Motor neuron (in vitro differentiated cells): ENCODE results near the gene LONRF2. TPM values are rescaled to one million over a fixed set of nuclear protein-coding genes. Genes with fewer than 3 reads are reported as not detected.
"Not testable (repeated sequence)": the region's sequence is repeated elsewhere in the genome, so short reads cannot be mapped to it uniquely, and the experiment has no call there.

Experiments
- ATAC-seq, 8 experiments: fragments of 200-7000 bp; cut with Tn5 transposase; replicated peaks in 6 of 8; 2 replicates each; pipeline ENCODE4 v1.8.0; 2021; ENCODE audit warnings: mild to moderate bottlenecking in 8 of 8, moderate library complexity in 8 of 8
- H3K27ac ChIP-seq, 2 donors: fragments of 250-450 bp; sonication (Bioruptor Pico); 2 replicates each; pipeline ENCODE4 v1.9.0; 2021; ENCODE audit warnings: antibody characterized with exemption in 2 of 2, mild to moderate bottlenecking in 2 of 2, moderate library complexity in 1 of 2
- H3K4me1 ChIP-seq, 2 donors: fragments of 250-450 bp; sonication (Bioruptor Pico); replicated peaks in 1 of 2; 2 replicates each; pipeline ENCODE4 v1.6.1; 2021; ENCODE audit warnings: antibody characterized with exemption in 2 of 2, mild to moderate bottlenecking in 2 of 2, moderate library complexity in 1 of 2
- H3K4me3 ChIP-seq, 5 donors: fragments of 250-450 bp; sonication (Bioruptor Pico); 2 replicates each; pipeline ENCODE4 v1.9.0; 2021; ENCODE audit warnings: antibody characterized with exemption in 5 of 5, mild to moderate bottlenecking in 5 of 5, moderate library complexity in 4 of 5
- WGBS, 10 experiments: fragments of 450-650 bp; shearing (Covaris generic); methylation state at CpG; one replicate each; pipeline ENCODE4 v1.0.0; 2022; 5-methylcytosine and 5-hydroxymethylcytosine counted together
- in situ Hi-C, 9 experiments: fragments of 400-800 bp; cut with MboI; loops; one replicate each; pipeline ENCODE4 v1.15.0; 2021; ENCODE audit warnings: low sequenced_read_pairs in 9 of 9, low pct_unique_long_range_greater_than_20kb in 2 of 9; ENCODE audit not compliant: unreplicated experiment in 9 of 9
- total RNA-seq, 8 experiments: library from RNA; unstranded; fragments of 300-600 nt; gene quantifications; 2 replicates each; pipeline versions ENCODE4 v1.2.3 to v1.2.4, GENCODE V29; 2022

LONRF2 gene
- total RNA-seq, 8 experiments from 2014 or later, result 0.10 to 50.5 (median 9.2) TPM

DNA sequence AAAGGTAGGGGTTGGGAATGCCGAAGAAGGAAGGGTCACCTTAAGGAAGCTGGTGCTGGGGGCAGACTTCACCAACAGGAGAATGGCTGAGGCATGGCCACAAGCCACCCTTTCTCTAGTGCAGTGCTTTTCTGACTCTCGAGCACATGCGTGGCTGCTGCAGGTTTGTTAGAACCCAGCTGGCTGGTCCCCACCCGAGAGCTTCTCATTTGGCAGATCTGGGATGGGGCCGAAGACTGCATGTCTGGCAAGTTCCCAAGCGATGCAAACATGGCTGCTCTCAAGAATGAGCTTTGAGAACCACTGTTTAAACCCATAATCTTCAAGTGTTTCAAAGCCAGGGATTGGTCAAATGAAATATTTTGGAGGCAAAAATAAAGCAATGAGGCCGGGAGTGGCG is 63.2 kb downstream of the LONRF2 start:
- Histone ChIP-seq H3K27ac (no peak overlapping the region), H3K4me1 (peaks cover 0 to 2% of the 10 kb centered on the region in 2 donors), H3K4me3 (no peak overlapping the region)
- WGBS, 10 experiments, result 73 to 100% (median 90%) methylated on average over 1 to 5 of the region's 8 CpGs; no CpG with 5 or more reads in 2 of the 10 experiments
- in situ Hi-C loops, result loop anchor here in 6 of 9 experiments (10.0 to 25.0 kb wide), 3 partner anchors 128 to 704 kb away; no protein-coding TSS in a partner anchor
- ATAC-seq, result no peak

DNA sequence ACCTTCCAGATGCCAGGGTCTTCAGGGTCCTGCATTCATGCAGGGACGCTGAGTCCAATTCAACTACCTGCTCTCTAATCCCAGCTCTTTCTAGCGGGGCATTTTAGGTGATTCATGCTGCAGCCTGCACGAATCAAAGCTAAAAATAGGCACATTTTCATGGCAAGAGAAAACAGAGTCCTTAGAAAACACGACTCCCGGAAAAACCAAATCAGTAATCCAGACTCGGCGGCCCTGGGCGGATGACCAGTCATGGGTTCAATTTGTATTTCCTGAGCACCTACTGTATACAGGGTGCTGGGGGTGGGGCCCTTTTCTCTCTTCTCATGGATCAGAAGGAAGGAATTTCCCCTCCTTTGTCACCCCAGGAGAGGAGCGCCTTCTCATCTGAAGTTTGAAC is 64.4 kb downstream of the LONRF2 start:
- H3K4me3 ChIP-seq, result no peak overlapping the region
- in situ Hi-C loops, result loop anchor here in 6 of 9 experiments (10.0 to 25.0 kb wide), 3 partner anchors 129 to 703 kb away; no protein-coding TSS in a partner anchor
- no peak overlapping the region for H3K27ac ChIP-seq
- H3K4me1 ChIP-seq, result peaks cover 0 to 2% of the 10 kb centered on the region in 2 donors
- no peak for ATAC-seq
- 20 to 100% (median 75%) methylated on average over 1 to 8 of the region's 9 CpGs; no CpG with 5 or more reads in 1 of the 10 experiments for WGBS, 10 experiments

DNA sequence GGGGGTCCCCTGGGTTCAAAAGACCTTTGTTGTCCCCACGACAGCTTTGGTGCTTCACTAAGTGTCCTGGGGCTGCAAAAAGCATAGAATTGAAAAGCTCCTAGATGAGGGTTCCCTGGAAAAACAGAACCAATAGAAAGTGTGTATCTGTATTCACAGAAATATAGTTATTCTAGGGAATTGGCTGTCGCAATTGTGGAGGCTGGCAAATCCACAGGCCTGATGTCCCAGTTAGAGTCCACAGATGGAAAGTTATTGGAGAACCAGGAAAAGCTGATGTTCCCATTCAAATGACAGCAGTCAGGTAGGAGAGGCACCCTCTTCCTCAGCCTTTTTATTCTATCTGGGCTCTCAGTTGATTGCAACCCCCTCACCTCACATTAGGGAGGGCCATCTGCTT is 65.5 kb downstream of the LONRF2 start:
- no peak for ATAC-seq
- in situ Hi-C loops, result loop anchor here in 6 of 9 experiments (10.0 to 25.0 kb wide), 3 partner anchors 130 to 702 kb away; no protein-coding TSS in a partner anchor

DNA sequence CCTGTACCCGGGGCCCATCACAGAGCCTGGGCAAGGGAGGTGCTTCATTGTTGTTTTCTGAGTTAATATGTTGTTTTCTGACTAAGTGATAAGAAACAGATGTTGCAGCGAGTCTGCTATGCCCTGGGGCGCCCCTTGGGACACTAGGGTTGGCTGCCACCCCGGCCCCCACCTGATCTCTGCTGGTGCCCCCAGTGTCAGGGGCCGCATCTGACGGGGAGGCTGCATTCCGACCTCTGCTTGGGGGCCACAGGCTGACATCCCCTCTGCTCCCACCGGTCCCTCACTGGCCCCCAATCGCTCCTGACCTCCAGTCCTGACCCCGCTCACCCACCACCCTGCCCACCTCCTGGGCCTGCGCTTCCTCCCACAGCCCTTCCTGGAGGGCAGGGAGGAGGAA is 65.9 kb downstream of the LONRF2 start:
- in situ Hi-C loops, result loop anchor here in 6 of 9 experiments (10.0 to 25.0 kb wide), 3 partner anchors 131 to 702 kb away; no protein-coding TSS in a partner anchor
- H3K4me1 ChIP-seq, result no peaks in the 10 kb centered on the region

More for the DNA sequence above, 65.5 kb downstream of the LONRF2 start:
- 50 to 100% (median 100%) methylated on average over 1 of the region's 2 CpGs; no CpG with 5 or more reads in 5 of the 10 experiments for WGBS, 10 experiments
- Histone ChIP-seq H3K27ac (no peak overlapping the region), H3K4me1 (no peaks in the 10 kb centered on the region), H3K4me3 (no peak overlapping the region)

DNA sequence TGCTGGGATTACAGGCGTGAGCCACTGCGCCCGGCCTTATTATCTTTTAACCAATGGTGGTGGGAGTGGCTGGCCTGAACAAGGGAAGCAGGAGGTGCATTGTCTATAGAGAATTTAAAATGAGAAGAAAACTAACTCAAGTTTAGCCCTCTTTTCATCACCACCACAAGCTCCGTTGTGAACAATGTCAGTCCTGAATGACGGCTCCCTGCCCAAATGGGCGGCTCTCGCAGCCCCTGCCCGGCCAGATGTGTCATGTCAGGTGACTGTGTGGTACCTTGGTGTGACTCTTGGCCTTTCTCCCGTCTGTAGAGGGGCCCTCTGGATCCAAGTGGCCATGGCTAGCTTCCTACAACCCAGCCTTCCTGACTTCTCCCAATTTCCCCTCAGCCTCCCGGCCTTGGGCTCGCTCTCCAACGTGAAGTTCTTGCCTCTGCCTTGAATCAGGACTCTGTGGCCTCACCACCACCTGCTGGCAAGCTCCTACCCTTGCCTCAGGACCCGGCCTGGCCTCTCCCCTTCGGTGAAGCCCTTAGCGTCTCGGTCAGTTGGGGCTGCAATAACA is 67.6 kb downstream of the LONRF2 start:
- 60 to 90% (median 79%) methylated on average over 1 to 6 of the region's 16 CpGs; no CpG with 5 or more reads in 5 of the 10 experiments for WGBS, 10 experiments
- no peaks in the 10 kb centered on the region for H3K4me1 ChIP-seq
- H3K4me3 ChIP-seq, result no peak overlapping the region
- in situ Hi-C loops, result loop anchor here in 6 of 9 experiments (10.0 to 25.0 kb wide), 3 partner anchors 133 to 700 kb away; no protein-coding TSS in a partner anchor
- no peak for ATAC-seq
- H3K27ac ChIP-seq, result no peak overlapping the region

More for the DNA sequence above, 65.9 kb downstream of the LONRF2 start:
- WGBS, 10 experiments, result 17 to 100% (median 76%) methylated on average over 1 to 3 of the region's 11 CpGs; no CpG with 5 or more reads in 6 of the 10 experiments
- ATAC-seq, result no peak
- Histone ChIP-seq H3K27ac (no peak overlapping the region), H3K4me3 (no peak overlapping the region)

DNA sequence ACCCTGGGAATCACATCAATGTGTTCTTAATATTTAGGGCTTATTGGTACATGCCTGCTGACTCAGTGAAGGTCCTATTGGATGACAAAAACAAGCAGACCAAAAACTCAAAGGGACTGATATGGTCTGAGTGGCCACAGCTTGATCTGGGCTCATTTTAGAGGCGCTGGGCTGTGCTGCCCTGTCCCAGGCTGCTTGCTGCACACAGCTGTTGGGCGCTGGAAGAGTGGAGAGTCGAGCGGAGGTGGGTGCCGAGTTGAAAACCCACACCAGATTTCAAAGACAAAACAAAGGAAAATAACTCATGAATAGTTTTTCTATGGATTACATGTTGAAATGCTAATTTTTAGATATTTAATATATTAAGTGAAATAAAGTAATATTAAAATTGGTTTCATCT is 68.5 kb downstream of the LONRF2 start:
- H3K4me3 ChIP-seq, result no peak overlapping the region
- H3K27ac ChIP-seq, result no peak overlapping the region
- in situ Hi-C loops, result loop anchor here in 6 of 9 experiments (10.0 to 25.0 kb wide), 3 partner anchors 134 to 699 kb away; no protein-coding TSS in a partner anchor
- H3K4me1 ChIP-seq, result no peaks in the 10 kb centered on the region
- 98 to 100% (median 100%) methylated on average over 2 to 5 of the region's 5 CpGs; no CpG with 5 or more reads in 6 of the 10 experiments for WGBS, 10 experiments
- no peak for ATAC-seq

DNA sequence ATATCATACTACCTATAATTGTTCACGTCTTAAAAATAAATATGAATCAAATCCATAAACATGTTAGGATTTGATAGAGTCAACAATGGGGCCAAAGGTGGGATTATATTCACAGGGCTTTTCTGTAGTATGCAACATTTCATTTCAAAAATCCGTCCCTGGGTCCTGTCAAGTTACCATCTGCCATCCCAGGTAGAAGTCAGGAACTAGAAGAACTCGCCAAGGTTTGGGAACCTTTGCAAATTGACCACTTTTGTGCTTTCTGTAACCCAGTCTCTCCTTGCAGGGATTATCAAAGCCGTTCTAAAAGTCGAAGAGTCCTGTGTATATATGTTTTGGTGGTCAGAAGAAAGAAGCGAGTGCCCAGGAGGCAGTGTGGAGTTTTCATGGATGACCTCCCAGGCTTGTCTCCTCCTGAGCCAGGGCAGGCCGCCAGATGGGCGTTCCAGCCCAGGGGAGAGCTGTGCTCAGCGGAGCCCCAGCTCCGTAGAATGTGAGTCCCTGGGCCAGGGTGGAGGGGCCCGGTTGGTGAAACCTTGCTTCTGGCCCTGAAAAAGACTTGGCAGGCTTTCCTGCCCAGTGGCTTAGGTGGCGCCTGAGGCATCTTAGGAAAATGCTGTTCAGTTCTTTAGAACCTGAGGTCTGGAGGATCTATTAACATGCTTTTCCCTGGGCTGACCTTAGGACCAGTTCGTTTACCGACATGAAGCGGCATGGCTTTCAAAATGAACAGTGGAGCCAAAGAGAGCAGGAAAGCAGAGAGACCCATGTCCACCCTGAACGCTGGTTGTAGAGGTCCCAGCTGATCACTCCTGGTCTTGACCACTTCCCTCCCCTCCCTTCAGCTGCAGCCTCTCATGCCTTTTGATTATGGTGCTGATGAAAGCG is 69.2 kb downstream of the LONRF2 start:
- peak in 1 of 8 experiments; percentile 50 for ATAC-seq

DNA sequence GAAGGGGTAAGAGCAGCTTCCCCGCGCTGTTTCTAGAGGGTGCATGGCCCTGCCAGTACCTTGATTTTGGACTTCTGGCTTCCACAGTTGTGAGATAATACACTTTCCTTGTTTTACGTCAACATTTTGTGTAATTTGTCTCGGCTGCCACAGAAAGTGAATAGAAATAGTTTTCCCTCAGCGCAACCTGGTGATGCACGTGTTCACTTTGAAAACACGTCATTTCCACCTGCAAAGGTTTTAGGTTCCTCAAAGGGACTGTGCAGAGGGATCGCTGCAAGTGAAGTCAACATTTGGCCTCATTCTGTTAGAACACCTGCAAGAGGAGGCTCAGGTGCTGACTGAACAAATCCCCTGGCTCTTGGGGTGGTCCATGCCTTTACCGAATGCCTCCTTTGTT is 71.7 kb downstream of the LONRF2 start:
- 40 to 96% (median 86%) methylated on average over 1 to 7 of the region's 9 CpGs; no CpG with 5 or more reads in 3 of the 10 experiments for WGBS, 10 experiments
- H3K4me1 ChIP-seq, result no peaks in the 10 kb centered on the region
- no peak overlapping the region for H3K27ac ChIP-seq
- no peak for ATAC-seq
- no peak overlapping the region for H3K4me3 ChIP-seq
- in situ Hi-C loops, result loop anchor here in 6 of 9 experiments (10.0 to 25.0 kb wide), 3 partner anchors 137 to 696 kb away; no protein-coding TSS in a partner anchor

More for the DNA sequence above, 69.2 kb downstream of the LONRF2 start:
- WGBS, 10 experiments, result 49 to 100% (median 86%) methylated on average over 2 to 13 of the region's 17 CpGs; no CpG with 5 or more reads in 1 of the 10 experiments
- in situ Hi-C loops, result loop anchor here in 6 of 9 experiments (10.0 to 25.0 kb wide), 3 partner anchors 134 to 698 kb away; no protein-coding TSS in a partner anchor
- Histone ChIP-seq H3K4me1 (no peaks in the 10 kb centered on the region), H3K4me3 (no peak overlapping the region), H3K27ac (no peak overlapping the region)

DNA sequence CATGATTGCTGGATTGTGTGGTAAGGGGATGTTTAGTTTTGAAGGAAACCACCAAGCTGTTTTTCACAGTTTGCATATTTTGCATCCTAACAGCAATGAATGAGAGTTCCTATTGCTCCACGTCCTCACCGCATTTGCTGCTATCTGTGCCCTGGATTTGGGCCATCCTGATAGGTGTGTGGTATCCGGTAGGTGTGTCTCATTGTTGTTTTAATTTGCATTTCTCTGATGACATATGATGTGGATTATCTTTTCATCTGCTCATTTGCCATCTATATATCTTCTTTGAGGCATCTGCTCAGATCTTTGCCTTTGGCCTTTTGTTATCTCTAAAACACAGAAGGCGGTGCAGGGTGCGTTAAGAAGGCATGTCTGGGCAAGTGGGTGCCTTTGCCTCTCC is 73.3 kb downstream of the LONRF2 start:
- no peak overlapping the region for H3K27ac ChIP-seq
- in situ Hi-C loops, result loop anchor here in 4 of 9 experiments (10.0 to 25.0 kb wide), 5 partner anchors 524 to 694 kb away; no protein-coding TSS in a partner anchor
- H3K4me1 ChIP-seq, result no peaks in the 10 kb centered on the region
- no peak overlapping the region for H3K4me3 ChIP-seq
- WGBS, 10 experiments, result 33 to 100% (median 78%) methylated on average over 1 to 5 of the region's 5 CpGs; no CpG with 5 or more reads in 4 of the 10 experiments
- no peak for ATAC-seq

DNA sequence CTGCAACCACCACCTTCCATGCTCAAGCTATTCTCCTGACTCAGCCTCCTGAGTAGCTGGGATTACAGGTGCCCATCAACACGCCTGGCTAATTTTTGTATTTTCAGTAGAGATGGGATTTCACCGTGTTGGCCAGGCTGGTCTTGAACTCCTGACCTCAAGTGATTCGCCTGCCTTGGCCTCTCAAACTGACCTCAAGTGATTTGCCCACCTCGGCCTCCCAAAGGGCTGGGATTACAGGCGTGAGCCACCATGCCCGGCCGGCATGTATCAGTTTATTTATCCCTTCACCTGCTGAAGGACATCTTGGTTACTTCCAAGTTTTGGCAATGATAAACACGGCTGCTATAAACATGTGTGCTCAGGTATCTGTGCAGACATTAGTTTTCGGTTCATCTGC is 73.7 kb downstream of the LONRF2 start:
- ATAC-seq, H3K4me3 ChIP-seq, H3K4me1 ChIP-seq, H3K27ac ChIP-seq: not testable (repeated sequence)
- 51 to 100% (median 100%) methylated on average over 1 to 8 of the region's 9 CpGs; no CpG with 5 or more reads in 2 of the 10 experiments for WGBS, 10 experiments
- in situ Hi-C loops, result loop anchor here in 4 of 9 experiments (10.0 to 25.0 kb wide), 5 partner anchors 524 to 694 kb away; no protein-coding TSS in a partner anchor

DNA sequence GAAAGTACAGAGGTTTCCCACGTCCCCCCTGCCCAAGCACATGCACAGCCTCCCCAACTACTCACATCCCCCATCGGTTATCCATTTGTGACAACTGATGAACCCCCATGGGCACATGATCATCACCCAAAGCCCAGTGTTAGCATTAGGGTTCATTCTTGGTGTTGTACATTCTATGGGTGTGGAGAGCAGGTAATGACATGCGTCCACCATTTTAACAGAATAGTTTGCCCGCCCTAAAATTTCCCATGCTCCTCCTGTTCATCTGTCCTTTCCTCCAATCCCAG is 74.3 kb downstream of the LONRF2 start:
- in situ Hi-C loops, result loop anchor here in 4 of 9 experiments (10.0 to 25.0 kb wide), 5 partner anchors 523 to 693 kb away; no protein-coding TSS in a partner anchor
- H3K27ac ChIP-seq, result no peak overlapping the region
- ATAC-seq, result no peak
- 50 to 100% (median 90%) methylated on average over 1 to 2 of the region's 4 CpGs; no CpG with 5 or more reads in 3 of the 10 experiments for WGBS, 10 experiments
- H3K4me1 ChIP-seq, result no peaks in the 10 kb centered on the region
- no peak overlapping the region for H3K4me3 ChIP-seq

DNA sequence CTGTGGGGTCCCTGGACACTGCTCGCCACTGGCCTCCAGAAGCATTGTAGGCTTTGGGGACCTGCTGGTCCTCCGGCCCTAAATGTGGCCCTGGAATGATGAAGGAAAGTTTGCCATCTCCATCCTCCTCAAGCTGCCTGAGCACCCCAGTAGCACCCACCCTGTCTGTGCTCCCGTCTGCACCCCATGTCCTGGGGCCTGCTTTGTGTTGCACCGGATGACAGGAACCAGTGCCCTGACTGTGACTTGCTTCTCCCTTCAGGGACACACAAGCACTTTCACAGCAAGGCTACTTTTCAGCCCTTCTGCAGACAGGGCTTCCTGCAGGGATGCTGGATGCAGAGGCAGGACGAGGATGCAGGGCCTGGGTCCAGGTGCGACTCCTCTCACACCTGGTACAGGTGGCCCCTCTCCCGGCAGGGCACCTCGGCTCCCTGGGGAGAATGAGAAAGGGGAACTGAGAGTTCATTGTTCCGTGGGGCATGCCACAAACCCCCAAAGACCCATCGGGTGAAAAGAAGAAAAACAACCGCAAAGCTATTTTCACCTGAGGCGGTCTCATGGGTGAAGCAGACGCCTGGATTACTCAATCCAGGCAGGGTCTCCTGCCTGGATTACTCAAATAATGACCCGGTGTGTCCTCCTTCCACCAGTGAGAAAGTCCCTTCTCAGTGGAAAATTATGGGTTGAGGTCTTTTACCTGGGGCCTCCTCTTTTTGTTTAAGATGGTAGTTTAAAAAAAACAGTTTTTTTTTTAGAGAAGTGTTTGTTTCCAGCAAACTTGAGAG is 74.9 kb downstream of the LONRF2 start:
- peaks cover 0 to 4% of the 10 kb centered on the region in 2 donors for H3K4me1 ChIP-seq
- H3K27ac ChIP-seq, result no peak overlapping the region
- WGBS, 10 experiments, result 66 to 100% (median 83%) methylated on average over 1 to 5 of the region's 14 CpGs; no CpG with 5 or more reads in 4 of the 10 experiments
- no peak overlapping the region for H3K4me3 ChIP-seq
- ATAC-seq, result no peak
- in situ Hi-C loops, result loop anchor here in 4 of 9 experiments (10.0 to 25.0 kb wide), 5 partner anchors 523 to 693 kb away; no protein-coding TSS in a partner anchor
